Measurements from ENCODE around the gene EXOSC10. TPM values are rescaled to one million over a fixed set of nuclear protein-coding genes. Genes with fewer than 3 reads are reported as not detected.
"Not testable (repeated sequence)": the region's sequence is repeated elsewhere in the genome, so short reads cannot be mapped to it uniquely, and the experiment has no call there.

The EXOSC10 gene
- total and polyA plus RNA-seq, 2 experiments from 2014 or later: 55.5 to 72.9 TPM

- H3K4me3 ChIP-seq: no peak overlapping the region
- H3K4me2 ChIP-seq: no peak overlapping the region
- H4K20me1 ChIP-seq (replicated peaks; ENCODE audit: insufficient read depth): peaks cover 8% of the 10 kb centered on the region; the same call in 1 of the 2 replicates
- Mint-ChIP-seq H3K4me1 (no peaks in the 10 kb centered on the region), H3K36me3 (ENCODE audit: low read depth) (peaks cover 77% of the 10 kb centered on the region), H3K4me3 (no peak overlapping the region), H3K27ac (no peak overlapping the region), H3K27me3 (ENCODE audit: insufficient read depth, low read depth, poor library complexity) (no peaks in the 10 kb centered on the region), H3K9me3 (no peaks in the 10 kb centered on the region)
- H3K27ac ChIP-seq (ENCODE audit: low read depth): no peak overlapping the region
- DNase-seq (ENCODE audit: low spot score): no peak
- H3K36me3 ChIP-seq (ENCODE audit: insufficient read depth): peaks cover 79% of the 10 kb centered on the region
- H3F3A ChIP-seq (replicated peaks; ENCODE audit: low read depth): peaks cover 7% of the 10 kb centered on the region; the same call in 1 of the 2 replicates
- no peaks in the 10 kb centered on the region for H3K4me1 ChIP-seq (ENCODE audit: insufficient read depth)
- H3K9me2 ChIP-seq (ENCODE audit: insufficient read depth): no peaks in the 10 kb centered on the region
- no peak for ATAC-seq
- H2AFZ ChIP-seq: no peak overlapping the region
- H3K27me3 ChIP-seq (ENCODE audit: insufficient read depth): no peaks in the 10 kb centered on the region
- no peaks in the 10 kb centered on the region for H3K79me2 ChIP-seq (replicated peaks; ENCODE audit: insufficient read depth)
- no peak for TF ChIP-seq EZH2phosphoT487 (IDR thresholded peaks at IDR 0.05; ENCODE audit: unreplicated experiment)
- no peak for TF ChIP-seq STAT1 (IDR thresholded peaks at IDR 0.05; ENCODE audit: unreplicated experiment)
Observed at GRCh38 chr1:11080931-11081330, 18.7 kb downstream of the EXOSC10 start.

GRCh38 chr1:11078631-11079030, 21.0 kb downstream of the EXOSC10 start:
- H3K9me2 ChIP-seq (ENCODE audit: insufficient read depth): no peaks in the 10 kb centered on the region
- DNase-seq (ENCODE audit: low spot score) (no peak), ATAC-seq (no peak)
- H3K4me1 Mint-ChIP-seq: no peaks in the 10 kb centered on the region
- H3K27ac ChIP-seq (ENCODE audit: low read depth): 0 out of 2 replicates have a peak overlapping the region, but pooled peaks have one; percentile 26
- no peaks in the 10 kb centered on the region for H3K27me3 Mint-ChIP-seq (ENCODE audit: insufficient read depth, low read depth, poor library complexity)
- H2AFZ ChIP-seq: no peak overlapping the region
- H4K20me1 ChIP-seq (replicated peaks; ENCODE audit: insufficient read depth): peaks cover 8% of the 10 kb centered on the region; the same call in 1 of the 2 replicates
- H3K4me3 Mint-ChIP-seq: no peak overlapping the region
- H3K27me3 ChIP-seq (ENCODE audit: insufficient read depth): no peaks in the 10 kb centered on the region
- H3K79me2 ChIP-seq (replicated peaks; ENCODE audit: insufficient read depth): no peaks in the 10 kb centered on the region
- no peak overlapping the region for H3K4me2 ChIP-seq
- no peaks in the 10 kb centered on the region for H3K4me1 ChIP-seq (ENCODE audit: insufficient read depth)
- H3K4me3 ChIP-seq: no peak overlapping the region
- H3K36me3 Mint-ChIP-seq (ENCODE audit: low read depth): peaks cover 77% of the 10 kb centered on the region
- H3K9me3 Mint-ChIP-seq: no peaks in the 10 kb centered on the region
- no peak for TF ChIP-seq EZH2 (IDR thresholded peaks at IDR 0.05; ENCODE audit: low read depth, unreplicated experiment)
- no peak for TF ChIP-seq STAT1 (IDR thresholded peaks at IDR 0.05; ENCODE audit: unreplicated experiment)
- no peak for TF ChIP-seq NANOG (IDR thresholded peaks at IDR 0.05; ENCODE audit: borderline replicate concordance)
- H3F3A ChIP-seq (replicated peaks; ENCODE audit: low read depth): peaks cover 7% of the 10 kb centered on the region; the same call in 1 of the 2 replicates
- H3K36me3 ChIP-seq (ENCODE audit: insufficient read depth): peaks cover 80% of the 10 kb centered on the region
- peak overlapping the region; percentile 27; the same call in 1 of the 2 replicates for H3K27ac Mint-ChIP-seq

GRCh38 chr1:11073398-11073797, 26.3 kb downstream of the EXOSC10 start:
- not testable (repeated sequence) for H3F3A ChIP-seq (replicated peaks; ENCODE audit: low read depth); H3K4me1 ChIP-seq (ENCODE audit: insufficient read depth); H3K4me1 Mint-ChIP-seq; H3K79me2 ChIP-seq (replicated peaks; ENCODE audit: insufficient read depth); H3K4me3 Mint-ChIP-seq; H3K4me3 ChIP-seq; H3K4me2 ChIP-seq; H3K27me3 Mint-ChIP-seq (ENCODE audit: insufficient read depth, low read depth, poor library complexity); ATAC-seq; H3K27me3 ChIP-seq (ENCODE audit: insufficient read depth); H3K9me2 ChIP-seq (ENCODE audit: insufficient read depth); H3K9me3 Mint-ChIP-seq; H4K20me1 ChIP-seq (replicated peaks; ENCODE audit: insufficient read depth); DNase-seq (ENCODE audit: low spot score); H3K27ac Mint-ChIP-seq; H2AFZ ChIP-seq
- peaks cover 86% of the 10 kb centered on the region for H3K36me3 Mint-ChIP-seq (ENCODE audit: low read depth)
- peaks cover 60% of the 10 kb centered on the region for H3K36me3 ChIP-seq (ENCODE audit: insufficient read depth)
- peak overlapping the region; percentile 59; the same call in 1 of the 2 replicates for H3K27ac ChIP-seq (ENCODE audit: low read depth)
